DMS153 treated with DMSO at 0.1 percent for 48 hours (cell line): ENCODE measurements around the gene CCK.

ENCODE experiments used
- DNase-seq: peaks from one replicate; lab custom pipeline; 2025; ENCODE audit not compliant: unreplicated experiment; lab: John Stamatoyannopoulos, UW

CCK gene

DNA sequence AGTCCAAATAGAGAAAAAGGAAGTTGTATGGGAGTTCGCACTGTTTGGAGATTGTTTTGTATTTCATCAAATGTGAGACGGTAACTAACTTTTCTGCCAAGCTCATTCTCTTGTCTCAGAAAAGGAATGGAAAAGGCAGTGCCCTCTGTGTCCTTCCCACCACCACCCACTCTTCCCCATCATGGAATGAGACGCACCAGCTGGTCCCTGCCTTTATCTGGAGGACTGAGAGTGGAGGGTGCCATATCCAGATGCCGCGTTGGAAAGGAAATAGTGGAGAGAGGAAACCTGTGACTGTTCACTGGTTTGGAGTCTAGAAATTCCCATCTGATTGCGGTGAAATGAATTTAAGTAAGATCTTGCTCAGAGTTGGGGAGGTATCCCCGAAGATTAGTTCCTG lies 3.7 kb upstream of the CCK start:
- no peak for DNase-seq

- DNase-seq = no peak
These were observed 1.9 kb upstream of the CCK start for GRCh38 chr3:42267878-42268277.

- no peak for DNase-seq
These were observed 660 bp downstream of the CCK start for GRCh38 chr3:42265059-42265991.

- no peak for DNase-seq
These were observed 1.5 kb downstream of the CCK start for GRCh38 chr3:42264399-42265058.

DNA sequence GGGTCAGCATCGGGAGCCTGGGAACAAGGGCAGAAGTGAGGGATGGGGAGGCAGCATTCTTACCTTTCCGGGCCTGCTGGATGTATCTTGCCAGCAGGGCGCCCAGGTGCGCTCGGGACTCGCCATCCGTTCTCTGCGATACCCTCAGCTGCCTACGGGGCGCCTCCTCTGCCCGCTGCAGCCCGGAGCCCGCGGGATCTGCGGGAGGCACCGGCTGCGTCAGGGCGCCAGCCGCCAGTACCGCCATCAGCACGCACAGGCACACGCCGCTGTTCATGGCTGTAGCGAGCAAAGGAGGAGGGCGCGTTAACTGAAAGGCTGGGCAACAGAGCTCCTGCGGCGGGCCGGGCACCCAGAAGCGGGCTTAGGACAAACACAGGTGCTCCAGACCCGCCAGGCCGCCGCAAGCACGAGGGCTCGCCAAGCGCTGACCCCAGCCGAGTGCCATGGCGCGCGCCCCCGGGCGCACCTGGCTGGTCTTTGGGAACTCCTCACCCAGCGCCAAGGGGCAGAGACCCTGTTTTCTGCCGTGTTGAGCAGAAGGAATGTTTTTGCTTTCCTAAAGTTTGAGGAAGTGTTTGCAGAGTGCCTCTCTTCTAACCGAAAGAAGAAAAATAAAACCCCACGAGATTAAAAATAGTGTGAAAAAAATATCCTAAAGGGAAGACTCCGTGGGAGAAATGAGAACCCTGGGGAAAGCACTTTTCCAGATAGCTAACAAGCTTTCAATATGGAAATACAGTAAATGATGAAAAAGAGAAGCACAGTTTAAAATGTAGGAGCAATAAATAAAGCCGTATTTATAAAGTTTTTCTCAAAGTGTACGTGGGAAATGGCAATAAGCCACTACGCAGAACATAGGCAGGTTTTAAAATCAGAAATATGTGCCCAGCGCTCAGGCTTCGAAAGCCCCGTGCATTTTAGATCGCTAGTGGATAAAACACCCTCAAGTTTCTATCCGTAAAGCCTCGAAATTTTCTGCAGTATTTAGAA lies 2.3 kb downstream of the CCK start:
- no peak for DNase-seq

GRCh38 chr3:42262525-42262924 lies 3.5 kb downstream of the CCK start:
- DNase-seq = no peak

GRCh38 chr3:42257007-42257406 lies 9.0 kb downstream of the CCK start:
- no peak for DNase-seq

DNA sequence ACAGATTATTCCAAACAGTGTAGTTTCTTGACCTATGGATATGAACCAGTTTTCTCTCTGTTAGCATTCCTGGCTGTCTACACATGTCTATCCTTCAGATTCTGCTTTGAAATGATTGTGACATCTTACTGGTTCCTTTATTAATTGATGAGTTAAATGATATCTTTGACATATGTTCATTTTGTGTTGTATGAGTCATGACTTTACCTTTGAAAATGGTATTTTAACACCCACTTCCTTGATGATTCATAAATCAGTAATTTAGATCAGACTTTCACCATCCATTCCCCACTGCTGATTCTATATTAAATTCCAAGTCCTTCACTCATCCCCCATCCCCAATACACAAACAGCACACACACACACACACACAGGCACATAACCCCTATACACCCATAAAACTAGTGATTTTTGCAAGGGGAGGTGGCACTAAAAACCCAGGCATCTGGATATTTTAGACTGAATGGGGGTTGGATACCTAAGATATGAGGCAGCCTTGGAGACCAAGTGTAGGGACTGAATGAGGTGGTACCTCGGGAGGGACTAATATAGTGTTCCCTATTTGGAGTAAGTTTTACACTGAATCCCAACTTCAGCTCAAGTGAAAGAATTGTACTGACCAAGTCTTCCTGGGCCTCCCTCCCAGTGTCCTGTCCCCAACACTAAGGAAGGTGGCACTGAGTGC lies 9.7 kb downstream of the CCK start:
- no peak for DNase-seq

DNA sequence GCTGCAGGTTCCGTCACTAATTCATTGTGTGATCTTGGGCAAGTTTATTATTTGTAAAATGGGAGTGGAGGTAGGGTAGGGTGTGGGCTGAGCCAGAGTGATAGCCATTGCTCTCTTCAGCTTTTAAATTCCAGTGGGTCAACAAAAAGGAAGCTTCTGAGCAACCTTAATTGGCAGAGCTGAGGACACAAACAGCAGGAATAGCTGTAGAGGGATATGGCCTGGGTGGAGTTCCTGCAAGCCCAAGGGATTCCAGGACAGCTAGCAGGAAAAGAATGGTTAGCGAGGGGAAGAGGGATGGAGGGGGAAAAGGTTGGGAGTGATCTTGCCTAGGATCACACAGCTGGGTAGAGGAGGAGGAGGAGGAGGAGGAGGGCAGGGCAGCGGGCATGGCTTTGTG lies 11.4 kb downstream of the CCK start:
- no peak for DNase-seq

GRCh38 chr3:42250761-42251160 lies 15.2 kb downstream of the CCK start:
- DNase-seq = no peak

- peak; percentile 10 for DNase-seq
These were observed 18.4 kb downstream of the CCK start for GRCh38 chr3:42247576-42248027.

DNA sequence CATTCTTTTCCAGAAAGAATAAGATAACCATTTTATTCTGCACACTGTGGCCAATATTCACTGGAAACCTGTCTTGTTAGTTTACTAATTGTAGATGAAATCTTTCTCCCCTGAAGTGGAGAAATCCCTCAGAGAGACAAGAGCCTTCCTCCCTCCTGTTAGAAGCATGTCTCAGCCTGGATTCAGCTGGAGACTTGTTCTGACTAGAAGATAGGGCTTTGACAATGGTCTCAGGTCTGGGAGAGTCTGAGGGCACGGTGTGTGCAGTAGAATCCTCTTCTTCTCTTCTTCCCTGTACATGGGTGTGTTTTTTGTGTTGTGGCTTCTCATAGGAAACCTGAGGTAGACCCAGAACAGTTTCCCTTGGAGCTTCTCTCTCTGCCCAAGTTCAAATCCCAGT lies 19.9 kb downstream of the CCK start:
- no peak for DNase-seq

DNA sequence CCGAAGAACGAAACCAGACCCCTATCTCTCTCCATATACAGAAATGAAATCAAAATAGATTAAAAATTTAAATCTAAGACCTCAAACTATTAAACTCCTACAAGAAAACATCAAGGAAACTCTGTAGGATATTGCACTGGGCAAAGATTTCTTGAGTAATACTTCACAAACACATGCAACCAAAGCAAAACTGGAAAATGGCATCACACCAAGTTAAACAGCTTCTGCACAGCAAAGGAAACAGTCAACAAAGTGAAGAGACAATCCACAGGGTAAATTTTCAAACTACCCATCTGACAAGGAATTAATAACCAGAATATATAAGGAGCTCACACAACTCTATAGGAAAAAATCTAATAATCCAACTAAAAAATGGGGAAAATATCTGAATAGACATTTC lies 29.4 kb downstream of the CCK start:
- no peak for DNase-seq

GRCh38 chr3:42235532-42235931 lies 30.5 kb downstream of the CCK start:
- DNase-seq = no peak

DNA sequence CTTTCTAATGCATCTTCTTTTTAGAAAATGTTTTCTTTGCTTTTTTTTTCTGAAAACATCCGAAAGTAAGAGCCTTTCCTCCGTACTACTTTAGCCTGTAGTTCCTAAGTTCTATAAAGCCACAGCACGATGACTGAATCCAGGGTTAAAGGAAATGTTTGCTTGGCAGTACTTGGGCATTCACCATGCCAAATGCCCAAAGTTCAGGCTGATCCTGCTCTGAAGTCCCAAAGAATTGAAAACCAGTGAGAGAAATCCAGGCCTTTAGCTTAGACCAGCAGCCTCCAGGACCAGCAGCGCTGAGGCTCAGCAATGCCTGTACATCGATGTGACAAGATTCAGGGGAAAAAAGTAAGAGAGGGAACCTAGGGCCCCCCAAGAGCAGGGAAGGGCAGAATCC lies 35.1 kb downstream of the CCK start:
- DNase-seq = no peak

- no peak for DNase-seq
These were observed 35.9 kb downstream of the CCK start for GRCh38 chr3:42229942-42230688.

DNA sequence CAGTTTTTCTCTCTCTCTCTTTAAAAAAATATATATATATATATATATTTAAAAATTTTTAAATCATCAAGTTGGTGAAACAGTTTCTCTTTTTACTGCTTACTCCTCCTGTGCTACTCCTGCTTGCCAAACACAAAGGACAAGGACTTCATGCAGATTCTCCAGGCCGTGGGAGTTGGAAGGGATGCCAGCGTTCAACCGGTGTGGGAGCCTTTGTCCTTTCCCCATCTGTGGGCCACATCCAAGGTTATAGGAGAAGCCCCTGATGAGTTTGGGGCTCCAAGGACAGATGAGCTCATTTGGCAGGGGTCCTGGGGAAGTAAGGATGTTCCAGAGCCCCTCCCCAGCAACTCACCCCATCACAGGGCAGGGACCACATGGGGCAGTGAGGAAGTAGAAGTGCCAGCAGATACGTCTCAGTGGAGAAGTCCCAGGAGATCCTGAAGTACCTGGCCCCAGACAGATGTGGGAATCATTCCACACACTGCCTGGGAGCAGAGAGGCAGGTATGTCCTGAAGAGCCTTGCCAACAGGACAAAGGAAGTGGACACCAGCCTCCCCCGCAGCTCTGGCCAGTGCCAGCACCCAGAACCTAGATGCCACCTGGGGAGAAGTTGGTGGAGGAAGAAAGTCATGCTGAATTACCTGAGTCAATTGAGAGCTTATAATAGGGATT lies 36.6 kb downstream of the CCK start:
- DNase-seq = no peak

GRCh38 chr3:42228796-42229195 lies 37.2 kb downstream of the CCK start:
- DNase-seq = no peak
